Astrocyte (in vitro differentiated cells and primary cell): Measurements from ENCODE around the gene BICRAL.

Experiments
- EZH2 ChIP-seq: IDR thresholded peaks from 2 replicates; pipeline ENCODE4 v1.6.1; 2012; ENCODE audit warnings: mild to moderate bottlenecking, low read length, inconsistent platforms; ENCODE audit not compliant: insufficient read depth
- TF ChIP-seq, protein P1 (sequence below): IDR thresholded peaks from 2 replicates; pipeline ENCODE4 v1.5.1; 2011; ENCODE audit warnings: low read depth, mild to moderate bottlenecking, inconsistent platforms, low read length, moderate library complexity; ENCODE audit not compliant: insufficient read depth

- TF ChIP-seq, protein P1, sequence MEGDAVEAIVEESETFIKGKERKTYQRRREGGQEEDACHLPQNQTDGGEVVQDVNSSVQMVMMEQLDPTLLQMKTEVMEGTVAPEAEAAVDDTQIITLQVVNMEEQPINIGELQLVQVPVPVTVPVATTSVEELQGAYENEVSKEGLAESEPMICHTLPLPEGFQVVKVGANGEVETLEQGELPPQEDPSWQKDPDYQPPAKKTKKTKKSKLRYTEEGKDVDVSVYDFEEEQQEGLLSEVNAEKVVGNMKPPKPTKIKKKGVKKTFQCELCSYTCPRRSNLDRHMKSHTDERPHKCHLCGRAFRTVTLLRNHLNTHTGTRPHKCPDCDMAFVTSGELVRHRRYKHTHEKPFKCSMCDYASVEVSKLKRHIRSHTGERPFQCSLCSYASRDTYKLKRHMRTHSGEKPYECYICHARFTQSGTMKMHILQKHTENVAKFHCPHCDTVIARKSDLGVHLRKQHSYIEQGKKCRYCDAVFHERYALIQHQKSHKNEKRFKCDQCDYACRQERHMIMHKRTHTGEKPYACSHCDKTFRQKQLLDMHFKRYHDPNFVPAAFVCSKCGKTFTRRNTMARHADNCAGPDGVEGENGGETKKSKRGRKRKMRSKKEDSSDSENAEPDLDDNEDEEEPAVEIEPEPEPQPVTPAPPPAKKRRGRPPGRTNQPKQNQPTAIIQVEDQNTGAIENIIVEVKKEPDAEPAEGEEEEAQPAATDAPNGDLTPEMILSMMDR, result no peak
- no peak for TF ChIP-seq EZH2
Observed at GRCh38 chr6:42904467-42904866, 122.6 kb downstream of the BICRAL start.
